GM12878 (cell line): Measurements from ENCODE around the gene SPAG7. TPM values are rescaled to one million over a fixed set of nuclear protein-coding genes. Genes with fewer than 3 reads are reported as not detected.

Source experiments
- BACH1 ChIP-seq: fragments of 450-650 bp; IDR thresholded peaks from 2 replicates; pipeline ENCODE4 v1.6.1; 2017; ENCODE audit warnings: mild to moderate bottlenecking, borderline replicate concordance
- CBX5 ChIP-seq: sonication (generic); IDR thresholded peaks from 2 replicates; pipeline ENCODE4 v1.6.1; 2016; ENCODE audit warnings: low read depth, moderate library complexity, mild to moderate bottlenecking, inconsistent platforms
- CUX1 ChIP-seq: IDR thresholded peaks from 2 replicates; pipeline ENCODE4 v1.6.1; 2012; ENCODE audit warnings: improper control_type of control experiment, low read depth, low read length; ENCODE audit not compliant: insufficient replicate concordance
- ESRRA ChIP-seq: IDR thresholded peaks from 2 replicates; pipeline ENCODE4 v1.6.1; 2012; ENCODE audit warnings: mild to moderate bottlenecking, low read length, improper control_type of control experiment
- ETV6 ChIP-seq, 2 experiments: fragments of 450-650 bp in 1 of 2; IDR thresholded peaks in 1 of 2; conservative IDR thresholded peaks in 1 of 2; 2 replicates each; pipeline ENCODE4 v1.6.1; 2014; ENCODE audit warnings: antibody characterized with exemption in 1 of 2, borderline replicate concordance in 1 of 2, low read depth in 1 of 2, mild to moderate bottlenecking in 1 of 2, moderate library complexity in 1 of 2
- EZH2 ChIP-seq: IDR thresholded peaks from 2 replicates; pipeline ENCODE4 v1.6.1; 2012; ENCODE audit warnings: low read depth, mild to moderate bottlenecking, control low read depth, inconsistent platforms, low read length, borderline replicate concordance; ENCODE audit not compliant: control insufficient read depth
- HDAC6 ChIP-seq: fragments of 200-600 bp; sonication (generic); IDR thresholded peaks from one replicate; pipeline ENCODE4 v1.8.0; 2017; ENCODE audit warnings: antibody characterized with exemption; ENCODE audit not compliant: unreplicated experiment
- IRF4 ChIP-seq: IDR thresholded peaks from 2 replicates; pipeline ENCODE4 v1.6.1; 2011; ENCODE audit warnings: low read depth, low read length
- PBX3 ChIP-seq: IDR thresholded peaks from 2 replicates; pipeline ENCODE4 v1.6.1; 2011; ENCODE audit warnings: mild to moderate bottlenecking, low read depth, low read length, moderate library complexity; ENCODE audit not compliant: insufficient replicate concordance
- RUNX3 ChIP-seq: IDR thresholded peaks from 2 replicates; pipeline ENCODE4 v1.6.1; 2012; ENCODE audit warnings: low read length, inconsistent platforms
- SMAD5 ChIP-seq: IDR thresholded peaks from 2 replicates; pipeline ENCODE4 v1.6.1; 2016; ENCODE audit warnings: antibody characterized with exemption, low read depth
- SPI1 ChIP-seq: IDR thresholded peaks from 2 replicates; pipeline ENCODE4 v1.6.1; 2011; ENCODE audit warnings: low read depth, mild to moderate bottlenecking, low read length, moderate library complexity, borderline replicate concordance; ENCODE audit not compliant: insufficient read depth
- SRF ChIP-seq, 2 experiments: IDR thresholded peaks; 2 replicates each; pipeline ENCODE4 v1.6.1; 2011; ENCODE audit warnings: low read depth in 2 of 2, low read length in 2 of 2, mild to moderate bottlenecking in 1 of 2, moderate library complexity in 1 of 2
- TAF1 ChIP-seq: IDR thresholded peaks from 2 replicates; pipeline ENCODE4 v1.6.1; 2011; ENCODE audit warnings: mild to moderate bottlenecking, low read depth, low read length, borderline replicate concordance
- USF1 ChIP-seq: IDR thresholded peaks from 2 replicates; pipeline ENCODE4 v1.6.1; 2011; ENCODE audit warnings: borderline replicate concordance, low read depth, mild to moderate bottlenecking, moderate library complexity, mixed read lengths, low read length; ENCODE audit not compliant: insufficient read depth; ENCODE audit errors: extremely low read length
- ZBTB4 ChIP-seq: fragments of 450-650 bp; formaldehyde crosslinking; IDR thresholded peaks from 2 replicates; pipeline ENCODE4 v1.4.0; 2022; ENCODE audit warnings: mild to moderate bottlenecking, moderate library complexity
- polyA plus RNA-seq, 11 experiments: library from polyadenylated mRNA; depleted of rRNA in 4 of 11; unstranded in 6 of 11; stranded (reverse) in 5 of 11; fragments of >200 nt; fragmentation: Nextera tagmentation in 4 of 11; fragmentation: Illumina TruSeq in 1 of 11; extraction: Ambion mirVana in 4 of 11; extraction: Trizol in 1 of 11; gene quantifications; 1 replicate in 1 of 11; 2 replicates in 10 of 11; pipeline versions ENCODE4 v1.2.1 to v1.2.3, GENCODE V29; 2011 to 2016; ENCODE audit warnings: inconsistent platforms in 2 of 11, missing spikeins in 2 of 11, low read depth in 1 of 11
- total RNA-seq, 4 experiments: library from RNA; depleted of rRNA in 3 of 4; stranded (reverse); fragments of >200 nt in 3 of 4; fragmentation: Illumina TruSeq in 1 of 4; extraction: Trizol in 1 of 4; gene quantifications; 2 replicates each; pipeline versions ENCODE4 v1.2.1 to v1.2.3, GENCODE V29; 2013 to 2021

SPAG7 gene
- total and polyA plus RNA-seq, 10 of the 15 experiments (the other 5 are each of a cell fraction or from before 2014, with no cell fraction given), result 7.9 to 146 (median 88.7) TPM

- TF ChIP-seq CUX1 (no peak), CBX5 (no peak), BACH1 (peak; percentile 17; the same call in 1 of the 2 replicates), HDAC6 (no peak), SMAD5 (no peak), SPI1 (no peak), IRF4 (no peak), RUNX3 (no peak; the same call in 1 of the 2 replicates), SRF (IDR thresholded peaks at IDR 0.05; ENCODE audit: low read depth in 2 of 2, low read length in 2 of 2) (no peak), ZBTB4 (CRISPR knock-in tag) (no peak), EZH2 (no peak), TAF1 (no peak), PBX3 (peak; percentile 99), ETV6 (conservative IDR thresholded peaks at IDR 0.05 in 1 of 2, IDR thresholded peaks at IDR 0.05 in 1 of 2; ENCODE audit: borderline replicate concordance in 1 of 2, low read depth in 1 of 2) (no peak), ESRRA (no peak), USF1 (peak; percentile 21)
Observed at GRCh38 chr17:4966844-4967538, 626 bp downstream of the SPAG7 start (continued).
